Stimulated activated CD4-positive, alpha-beta T cell treated with anti-CD3 and anti-CD28 coated beads, Interleukin-12 subunit alpha, Interleukin-12 subunit beta, amount 100 ng/mL, for 48 hours (primary cell): ENCODE data around the gene RTN4IP1.

ENCODE experiments used
- DNase-seq, 3 donors: peaks; one replicate each; pipeline ENCODE4 v3.0.0-alpha.2; 2020; ENCODE audit warnings: low read depth in 2 of 3, low spot score in 1 of 3

RTN4IP1 gene

DNA sequence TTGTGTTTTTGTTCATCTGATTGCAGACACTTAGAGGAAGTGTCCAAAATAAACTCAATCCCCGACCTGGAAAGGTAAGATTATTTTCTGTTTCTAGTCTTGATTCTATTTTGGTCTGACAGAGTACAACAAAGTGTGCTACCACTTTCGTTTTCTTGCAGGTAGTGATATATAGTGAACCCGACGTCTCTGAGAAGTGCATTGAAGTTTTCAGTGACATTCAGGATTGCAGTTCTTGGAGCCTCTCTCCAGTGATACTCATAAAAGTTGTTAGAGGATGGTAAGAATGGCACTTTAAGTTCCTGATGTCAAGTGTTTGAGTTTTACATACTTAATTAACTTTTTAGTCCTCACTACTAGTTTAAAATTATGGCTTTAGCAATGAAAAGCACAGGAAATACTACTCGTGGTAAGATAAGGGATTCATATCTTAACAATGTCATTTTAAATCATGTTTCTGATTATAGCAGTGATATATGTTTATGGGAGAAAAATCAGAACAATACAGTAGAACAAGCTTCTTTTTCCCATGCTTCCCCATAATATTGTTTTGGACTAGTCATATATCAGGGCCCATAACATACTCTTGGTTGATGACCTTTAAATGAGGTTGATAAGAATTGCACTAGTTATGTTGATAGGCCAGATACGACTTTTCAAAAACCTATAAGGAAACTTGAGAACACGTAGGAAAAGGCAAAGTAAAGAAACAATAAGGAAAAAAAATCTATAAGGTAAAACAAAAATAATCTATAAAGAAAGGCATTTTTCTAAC is 104.0 kb downstream of the RTN4IP1 start:
- no peak for DNase-seq

- no peak for DNase-seq
Measured at GRCh38 chr6:106522562-106523250, 106.6 kb downstream of the RTN4IP1 start.
